ENCODE data around the gene NFS1.

The NFS1 gene

DNA sequence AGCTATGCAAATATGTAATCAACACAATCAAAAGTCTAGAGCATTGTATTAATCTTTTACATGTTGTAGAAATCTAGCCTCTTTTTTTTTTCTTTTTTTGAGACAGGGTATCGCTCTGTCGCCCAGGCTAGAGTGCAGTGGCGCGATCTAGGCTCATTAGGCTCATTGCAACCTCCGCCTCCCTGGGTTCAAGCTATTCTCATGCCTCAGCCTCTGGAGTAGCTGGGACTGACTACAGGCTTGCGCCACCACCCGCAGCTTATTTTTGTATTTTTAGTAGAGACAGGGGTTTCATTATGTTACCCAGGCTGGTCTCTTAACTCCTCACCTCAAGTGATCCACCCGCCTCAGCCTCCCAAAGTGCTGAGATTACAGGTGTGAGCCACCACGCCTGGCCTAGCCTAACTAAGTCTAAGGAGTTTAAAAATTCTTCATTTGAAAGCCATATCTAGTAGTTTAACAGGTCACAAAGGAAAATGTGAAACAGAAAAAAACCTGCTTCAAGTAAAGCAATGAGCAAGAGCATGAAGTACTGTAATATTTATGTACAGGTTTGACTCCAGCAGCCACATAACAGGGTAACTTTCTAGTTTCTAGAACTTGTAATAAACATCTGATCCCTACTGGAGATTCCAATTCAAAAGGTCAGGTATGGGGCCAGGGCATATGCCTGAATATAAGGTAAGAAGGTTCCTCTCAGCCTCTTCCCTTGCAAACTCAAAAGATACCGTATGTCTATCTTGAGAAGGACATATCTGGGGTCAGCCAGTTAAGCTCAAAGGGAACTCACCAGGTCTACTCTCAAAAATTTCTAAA lies 38.8 kb downstream of the NFS1 start:
- in situ Hi-C loops (cut with HindIII; ENCODE audit: low sequenced_read_pairs) = no loop called here
- H3K4me3 ChIP-seq (ENCODE audit: low read depth, low read length) = no peak overlapping the region
- no peak for DNase-seq (ENCODE audit: low read depth)
- TF ChIP-seq, protein P1, sequence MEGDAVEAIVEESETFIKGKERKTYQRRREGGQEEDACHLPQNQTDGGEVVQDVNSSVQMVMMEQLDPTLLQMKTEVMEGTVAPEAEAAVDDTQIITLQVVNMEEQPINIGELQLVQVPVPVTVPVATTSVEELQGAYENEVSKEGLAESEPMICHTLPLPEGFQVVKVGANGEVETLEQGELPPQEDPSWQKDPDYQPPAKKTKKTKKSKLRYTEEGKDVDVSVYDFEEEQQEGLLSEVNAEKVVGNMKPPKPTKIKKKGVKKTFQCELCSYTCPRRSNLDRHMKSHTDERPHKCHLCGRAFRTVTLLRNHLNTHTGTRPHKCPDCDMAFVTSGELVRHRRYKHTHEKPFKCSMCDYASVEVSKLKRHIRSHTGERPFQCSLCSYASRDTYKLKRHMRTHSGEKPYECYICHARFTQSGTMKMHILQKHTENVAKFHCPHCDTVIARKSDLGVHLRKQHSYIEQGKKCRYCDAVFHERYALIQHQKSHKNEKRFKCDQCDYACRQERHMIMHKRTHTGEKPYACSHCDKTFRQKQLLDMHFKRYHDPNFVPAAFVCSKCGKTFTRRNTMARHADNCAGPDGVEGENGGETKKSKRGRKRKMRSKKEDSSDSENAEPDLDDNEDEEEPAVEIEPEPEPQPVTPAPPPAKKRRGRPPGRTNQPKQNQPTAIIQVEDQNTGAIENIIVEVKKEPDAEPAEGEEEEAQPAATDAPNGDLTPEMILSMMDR (IDR thresholded peaks at IDR 0.05; ENCODE audit: low read depth, low read length, missing control alignments) = no peak

GRCh38 chr20:35657271-35657670 lies 41.9 kb downstream of the NFS1 start:
- H3K4me3 ChIP-seq (ENCODE audit: low read depth, low read length) = no peak overlapping the region
- TF ChIP-seq, protein P1 (IDR thresholded peaks at IDR 0.05; ENCODE audit: low read depth, low read length, missing control alignments) = no peak
- in situ Hi-C loops (cut with HindIII; ENCODE audit: low sequenced_read_pairs) = no loop called here
- DNase-seq (ENCODE audit: low read depth) = no peak

- DNase-seq (ENCODE audit: low read depth) = no peak
- TF ChIP-seq, protein P1 (IDR thresholded peaks at IDR 0.05; ENCODE audit: low read depth, low read length, missing control alignments) = no peak
- in situ Hi-C loops (cut with HindIII; ENCODE audit: low sequenced_read_pairs) = no loop called here
- H3K4me3 ChIP-seq (ENCODE audit: low read depth, low read length) = no peak overlapping the region
These were observed 44.7 kb downstream of the NFS1 start for GRCh38 chr20:35654415-35654814.

DNA sequence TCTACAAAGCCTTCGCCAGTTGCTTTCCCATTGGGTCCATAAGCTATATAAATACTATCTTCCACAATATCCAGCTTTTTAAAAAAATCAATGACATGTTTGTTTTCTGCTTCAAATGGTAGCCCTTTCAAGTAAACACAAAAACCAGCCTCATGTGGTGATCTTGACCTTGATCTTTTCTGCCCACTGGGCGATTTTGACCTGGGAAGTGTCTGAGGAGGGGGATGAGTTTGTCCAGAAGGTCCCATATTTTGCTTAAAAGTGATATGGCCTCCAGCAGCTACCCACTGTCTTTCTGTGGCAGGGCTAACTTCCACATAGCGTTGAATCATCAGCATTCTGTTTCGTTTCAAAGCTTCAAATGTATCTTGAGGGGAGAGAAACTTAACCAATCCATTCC lies 45.3 kb downstream of the NFS1 start:
- no peak overlapping the region for H3K4me3 ChIP-seq (ENCODE audit: low read depth, low read length)
- TF ChIP-seq, protein P1 (IDR thresholded peaks at IDR 0.05; ENCODE audit: low read depth, low read length, missing control alignments) = no peak
- in situ Hi-C loops (cut with HindIII; ENCODE audit: low sequenced_read_pairs) = no loop called here
- no peak for DNase-seq (ENCODE audit: low read depth)

DNA sequence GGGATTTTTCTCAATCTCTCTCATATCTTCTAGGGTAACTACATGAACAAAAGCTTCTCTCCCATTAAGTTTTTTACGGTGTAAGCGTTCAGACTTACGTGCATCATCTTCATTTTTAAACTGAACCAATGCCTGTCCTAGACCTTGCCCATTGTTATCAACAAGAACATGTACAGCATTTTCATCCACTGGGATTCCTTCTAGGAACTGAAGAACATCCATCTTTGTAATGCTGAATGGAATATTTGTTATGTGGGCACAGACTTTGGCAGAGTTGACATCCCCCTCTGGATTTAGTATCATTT lies 45.8 kb downstream of the NFS1 start:
- TF ChIP-seq, protein P1 (IDR thresholded peaks at IDR 0.05; ENCODE audit: low read depth, low read length, missing control alignments) = no peak
- in situ Hi-C loops (cut with HindIII; ENCODE audit: low sequenced_read_pairs) = no loop called here
- H3K4me3 ChIP-seq (ENCODE audit: low read depth, low read length) = no peak overlapping the region
- no peak for DNase-seq (ENCODE audit: low read depth)

GRCh38 chr20:35652641-35653429 lies 46.3 kb downstream of the NFS1 start:
- TF ChIP-seq, protein P1 (IDR thresholded peaks at IDR 0.05; ENCODE audit: low read depth, low read length, missing control alignments) = no peak
- no peak for DNase-seq (ENCODE audit: low read depth)
- no peak overlapping the region for H3K4me3 ChIP-seq (ENCODE audit: low read depth, low read length)
- in situ Hi-C loops (cut with HindIII; ENCODE audit: low sequenced_read_pairs) = no loop called here
